GM10248 (cell line): ENCODE measurements around the gene TINAGL1.

ENCODE experiments used
- CTCF ChIA-PET: fragments of 300-600 bp; sonication (Branson Sonifier 250); formaldehyde crosslinking; extraction: SDS; loops from one replicate; lab custom pipeline; 2021; ENCODE audit warnings: antibody characterized with exemption; lab: Yijun Ruan, JAX
- POLR2A ChIA-PET: fragments of 350-650 bp; sonication (Branson Sonifier 250); formaldehyde crosslinking; extraction: SDS; loops from one replicate; lab custom pipeline; 2020; ENCODE audit warnings: antibody characterized with exemption; lab: Yijun Ruan, JAX
- DNase-seq: peaks from one replicate; pipeline ENCODE4 v3.0.0; 2012; ENCODE audit errors: extremely low spot score
- CTCF ChIP-seq: IDR thresholded peaks from 2 replicates; pipeline ENCODE4 v1.5.1; 2012; ENCODE audit warnings: mild to moderate bottlenecking, low read depth; ENCODE audit errors: extremely low read depth, missing control alignments, control extremely low read depth

Gene TINAGL1

GRCh38 chr1:31576201-31576669 lies at the start of gene TINAGL1:
TINAGL1 (plus strand) TSS chr1:31576515; CDS start chr1:31577149, 634 bp downstream.
- ChIA-PET CTCF (interaction anchor here (1.4 kb wide), 1 partner anchor 22 kb away, joined by 3 read pairs; no protein-coding TSS in a partner anchor), POLR2A (no interaction called here)
- TF ChIP-seq CTCF: no peak
- DNase-seq: no peak

- ChIA-PET POLR2A (no interaction called here), CTCF (interaction anchor here (1.6 to 2.6 kb wide), 3 partner anchors 19 to 212 kb away, joined by 3 to 21 read pairs (median 6); no protein-coding TSS in a partner anchor)
- no peak for TF ChIP-seq CTCF
- DNase-seq: no peak
Observed at GRCh38 chr1:31529999-31530684, 46.2 kb upstream of the TINAGL1 start.

- CTCF ChIA-PET: interaction anchor here (0.9 to 2.6 kb wide), 7 partner anchors 9 to 213 kb away, joined by 3 to 21 read pairs (median 4); no protein-coding TSS in a partner anchor
- POLR2A ChIA-PET: no interaction called here
- no peak for TF ChIP-seq CTCF
- DNase-seq: no peak
Observed at GRCh38 chr1:31531177-31531999, 44.9 kb upstream of the TINAGL1 start.

- no peak for TF ChIP-seq CTCF
- POLR2A ChIA-PET: no interaction called here
- no peak for DNase-seq
- CTCF ChIA-PET: interaction anchor here (1.3 to 2.6 kb wide), 4 partner anchors 9 to 137 kb away, joined by 4 to 21 read pairs (median 6); no protein-coding TSS in a partner anchor
Observed at GRCh38 chr1:31532173-31532572, 44.1 kb upstream of the TINAGL1 start.

GRCh38 chr1:31535561-31535960 lies 40.8 kb upstream of the TINAGL1 start:
- DNase-seq: no peak
- ChIA-PET POLR2A (no interaction called here), CTCF (interaction anchor here (1.8 kb wide), 1 partner anchor 14 kb away, joined by 7 read pairs; no protein-coding TSS in a partner anchor)
- no peak for TF ChIP-seq CTCF

GRCh38 chr1:31539329-31539728 lies 37.0 kb upstream of the TINAGL1 start:
- TF ChIP-seq CTCF: no peak
- DNase-seq: no peak
- POLR2A ChIA-PET: no interaction called here
- CTCF ChIA-PET: interaction anchor here (1.9 to 2.6 kb wide), 3 partner anchors 10 to 117 kb away, joined by 4 to 19 read pairs (median 10); no protein-coding TSS in a partner anchor
